Measurements from ENCODE around the gene DDI2.
"Not testable (repeated sequence)": the region's sequence is repeated elsewhere in the genome, so short reads cannot be mapped to it uniquely, and the experiment has no call there.

The DDI2 gene

GRCh38 chr1:15680561-15681348 is 63.5 kb downstream of the DDI2 start:
- peak in 1 of 2 donors; percentile 14 for DNase-seq

DNA sequence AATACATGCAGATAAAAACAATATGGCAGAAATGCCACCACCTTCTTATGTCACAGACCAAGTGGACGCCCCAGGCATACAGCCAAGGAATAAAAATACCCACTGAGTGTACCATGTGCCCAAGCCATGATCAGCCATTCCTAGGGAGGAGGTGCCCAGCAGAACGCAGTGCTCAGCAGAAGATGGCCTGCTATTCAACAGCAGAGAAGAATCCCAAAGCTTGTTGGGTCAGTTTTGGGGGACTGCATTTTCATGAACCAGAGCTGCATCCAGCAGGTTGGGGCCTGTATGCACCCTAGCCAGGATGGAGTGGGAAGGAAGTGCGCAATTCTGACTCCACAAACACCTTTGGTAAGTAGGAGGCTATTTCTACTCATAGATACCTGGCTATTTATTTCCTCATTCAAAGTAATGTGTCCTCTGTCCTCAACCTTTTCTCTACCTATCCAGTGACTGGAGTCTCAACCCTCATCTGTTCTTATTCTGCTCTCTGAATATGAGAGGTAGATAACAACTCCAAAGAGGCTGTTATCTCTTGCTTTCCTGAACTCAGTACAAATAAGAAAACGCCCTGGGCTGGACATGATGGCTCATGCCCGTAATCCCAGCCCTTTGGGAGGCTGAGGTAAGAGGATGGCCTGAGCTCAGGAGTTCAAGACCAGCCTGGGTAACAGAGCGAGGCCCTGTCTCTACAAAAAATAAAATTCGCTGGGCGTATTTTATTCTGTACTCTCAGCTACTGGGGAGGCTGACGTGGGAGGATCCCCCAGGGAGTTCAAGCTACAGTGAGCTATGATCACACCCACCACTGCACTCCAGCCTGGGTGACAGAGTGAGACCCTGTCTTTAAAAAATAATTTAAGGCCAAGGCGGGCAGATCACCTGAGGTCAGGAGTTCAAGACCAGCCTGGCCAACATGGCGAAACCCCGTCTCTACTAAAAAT is 64.4 kb downstream of the DDI2 start:
- DNase-seq = no peak

DNA sequence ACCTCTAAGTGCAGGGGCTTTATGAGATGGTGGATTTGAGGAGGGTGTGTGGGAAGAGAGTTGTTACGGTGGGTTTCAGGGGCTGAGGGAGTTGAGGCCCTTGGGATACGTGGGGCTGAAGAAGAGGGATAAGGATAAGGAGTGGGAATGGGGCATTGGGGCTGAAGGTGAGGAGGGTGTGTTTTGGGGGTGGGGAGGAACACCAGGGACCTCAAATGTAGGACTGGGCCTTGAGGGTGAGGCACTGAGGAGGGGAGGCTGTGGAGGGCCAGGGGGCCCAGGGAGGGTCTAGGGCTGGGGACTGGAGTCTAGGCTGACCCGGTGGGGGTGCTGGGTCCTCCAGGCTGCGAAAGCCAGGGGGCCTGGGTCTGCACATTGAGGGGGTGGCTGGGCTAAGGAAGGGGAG is 65.7 kb downstream of the DDI2 start:
- no peak for DNase-seq

DNA sequence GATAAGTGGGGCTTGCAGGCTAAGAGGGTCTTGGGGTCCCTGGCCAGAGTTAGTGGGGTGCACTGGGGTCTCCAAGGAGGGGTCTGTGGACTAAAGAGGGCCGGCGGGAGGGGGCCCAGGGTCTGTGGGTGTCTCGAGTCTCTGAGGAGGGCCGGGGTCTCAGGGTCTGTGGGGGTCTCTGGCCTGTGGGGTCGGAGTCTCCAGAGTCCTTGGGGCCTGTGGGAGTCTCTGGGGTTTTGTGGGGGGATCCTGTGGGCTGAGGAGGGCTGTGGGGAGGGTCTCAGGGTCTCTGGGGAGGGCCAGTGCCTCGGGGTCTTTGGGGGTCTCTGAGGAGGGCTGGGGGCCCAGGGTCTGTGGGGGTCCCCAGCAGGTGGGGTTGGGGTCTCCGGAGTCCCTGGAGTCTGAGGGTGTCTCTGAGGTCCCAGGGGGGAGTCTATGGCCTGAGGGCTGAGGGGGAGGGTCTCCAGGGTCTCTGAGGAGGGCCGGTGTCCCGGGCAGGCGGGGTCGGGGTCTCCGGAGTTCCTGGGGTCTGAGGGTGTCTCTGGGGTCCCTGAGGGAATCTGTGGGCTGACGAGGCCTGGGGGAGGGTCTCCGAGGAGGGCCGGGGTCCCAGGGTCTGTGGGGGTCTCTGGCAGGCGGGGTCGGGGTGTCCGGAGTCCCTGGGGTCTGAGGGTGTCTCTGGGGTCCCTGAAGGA is 66.2 kb downstream of the DDI2 start:
- DNase-seq = no peak

GRCh38 chr1:15684042-15684461 is 66.8 kb downstream of the DDI2 start, which contains the start of gene PLEKHM2:
Gene PLEKHM2 (plus strand): TSS chr1:15684320. CDS start chr1:15684559, 239 bp downstream.
- peak; percentile 50 to 63 for DNase-seq

DNA sequence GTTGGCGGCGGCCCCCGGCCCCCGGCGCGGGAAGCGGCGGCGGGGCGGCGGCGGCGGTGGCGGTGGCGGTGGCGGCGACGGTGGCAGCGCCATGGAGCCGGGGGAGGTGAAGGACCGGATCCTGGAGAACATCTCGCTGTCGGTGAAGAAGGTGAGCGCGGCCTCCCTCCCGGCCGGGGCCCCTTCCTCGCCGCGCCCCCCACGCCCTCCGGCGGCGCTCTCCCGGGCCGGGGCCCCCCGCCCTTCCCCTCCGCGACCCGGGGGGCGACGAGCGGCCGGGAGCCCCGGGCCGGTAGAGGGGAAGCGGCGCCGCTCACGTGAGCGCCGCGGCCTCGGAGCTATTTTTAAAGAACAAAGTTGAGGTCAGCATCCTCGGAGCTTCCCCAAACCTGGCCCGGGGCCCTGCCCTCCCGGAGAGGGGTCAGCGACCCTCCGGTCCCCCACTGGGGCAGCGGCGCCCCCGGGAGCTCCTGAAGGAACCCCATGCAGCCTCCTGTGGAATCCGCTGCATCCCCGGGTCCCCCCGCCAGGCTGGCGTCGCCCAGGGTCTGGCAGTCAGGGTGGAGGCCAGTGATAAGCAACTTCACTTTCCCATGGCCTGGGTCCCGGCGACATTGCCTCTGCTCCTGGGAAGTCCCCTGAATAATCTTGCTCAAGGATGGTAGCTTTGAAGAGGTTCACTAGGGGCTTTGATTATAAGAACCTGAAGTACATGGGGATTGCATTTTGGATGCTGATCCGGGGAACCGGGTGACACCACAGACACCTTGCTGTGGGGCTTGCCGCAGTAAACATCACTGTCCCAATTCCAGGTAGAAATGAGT is 67.4 kb downstream of the DDI2 start:
- DNase-seq = peak; percentile 49 to 50

GRCh38 chr1:15685820-15686219 is 68.6 kb downstream of the DDI2 start:
- no peak for DNase-seq

- no peak for DNase-seq
Observed at GRCh38 chr1:15687446-15687845, 70.2 kb downstream of the DDI2 start.

DNA sequence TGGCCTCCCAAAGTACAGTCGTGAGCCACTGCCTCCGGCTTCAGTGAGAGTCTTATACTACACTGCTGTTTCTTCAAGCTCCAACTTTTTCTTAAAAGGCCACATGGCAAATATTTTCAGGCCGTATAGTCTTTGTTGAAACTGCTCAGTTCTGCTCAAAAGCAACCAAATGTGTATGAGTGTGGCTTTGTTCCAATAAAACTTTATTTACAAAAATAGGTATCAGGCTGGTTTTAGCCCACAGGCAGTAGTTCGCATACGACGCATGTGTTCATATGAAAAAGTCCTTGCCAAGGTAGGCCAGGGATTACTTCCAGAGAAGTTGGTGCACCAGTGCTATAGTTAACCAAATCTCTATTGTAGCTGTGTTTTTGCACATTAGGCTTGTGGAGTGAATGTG is 73.1 kb downstream of the DDI2 start:
- no peak for DNase-seq

- DNase-seq = no peak
Observed at GRCh38 chr1:15691434-15692032, 74.3 kb downstream of the DDI2 start.

DNA sequence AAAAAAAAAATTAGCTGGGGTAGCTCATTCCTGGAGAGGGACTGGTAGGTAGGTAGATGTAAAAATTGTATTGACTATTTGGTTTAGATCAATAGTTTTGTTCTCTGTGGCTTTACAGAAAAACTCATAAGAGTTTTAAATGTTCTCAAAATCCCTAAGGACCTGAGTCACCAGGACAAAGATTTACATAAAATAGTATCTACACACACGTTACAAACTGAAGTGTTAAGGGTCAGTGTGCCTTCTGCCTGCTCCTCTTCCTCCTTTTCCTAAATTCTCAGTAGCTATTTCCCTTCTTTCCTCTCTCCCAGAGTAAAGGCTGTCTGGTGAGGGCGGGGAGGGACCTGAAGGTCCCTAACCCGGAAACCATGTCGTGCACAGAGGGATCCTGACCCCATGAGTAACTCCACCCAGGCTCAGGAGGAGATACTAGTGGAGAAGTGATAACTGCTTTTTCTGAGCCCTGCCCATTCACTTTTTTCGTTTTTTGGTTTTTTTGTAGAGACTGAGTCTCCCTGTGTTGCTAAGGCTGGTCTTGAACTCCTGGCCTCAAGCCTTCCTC is 74.9 kb downstream of the DDI2 start:
- DNase-seq = no peak

DNA sequence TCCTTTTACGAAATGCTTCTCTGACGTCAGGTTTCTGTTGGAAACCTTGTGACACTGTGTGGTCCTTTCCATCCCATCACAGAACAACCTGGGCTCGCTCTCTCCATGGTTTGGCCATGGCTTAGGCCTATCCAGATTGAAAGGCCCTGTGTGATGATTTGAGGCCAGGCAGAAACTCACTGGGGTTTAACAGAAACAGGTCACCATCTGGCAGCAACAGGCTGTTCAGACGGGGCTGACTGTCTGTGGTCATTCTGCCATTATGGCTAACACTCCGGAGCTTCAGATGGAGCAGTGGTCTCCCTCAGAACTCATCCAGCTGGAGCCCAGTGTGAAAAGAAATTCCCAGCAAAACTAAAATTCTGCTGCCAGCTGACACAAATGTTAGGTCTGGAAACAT is 76.1 kb downstream of the DDI2 start:
- DNase-seq = no peak

DNA sequence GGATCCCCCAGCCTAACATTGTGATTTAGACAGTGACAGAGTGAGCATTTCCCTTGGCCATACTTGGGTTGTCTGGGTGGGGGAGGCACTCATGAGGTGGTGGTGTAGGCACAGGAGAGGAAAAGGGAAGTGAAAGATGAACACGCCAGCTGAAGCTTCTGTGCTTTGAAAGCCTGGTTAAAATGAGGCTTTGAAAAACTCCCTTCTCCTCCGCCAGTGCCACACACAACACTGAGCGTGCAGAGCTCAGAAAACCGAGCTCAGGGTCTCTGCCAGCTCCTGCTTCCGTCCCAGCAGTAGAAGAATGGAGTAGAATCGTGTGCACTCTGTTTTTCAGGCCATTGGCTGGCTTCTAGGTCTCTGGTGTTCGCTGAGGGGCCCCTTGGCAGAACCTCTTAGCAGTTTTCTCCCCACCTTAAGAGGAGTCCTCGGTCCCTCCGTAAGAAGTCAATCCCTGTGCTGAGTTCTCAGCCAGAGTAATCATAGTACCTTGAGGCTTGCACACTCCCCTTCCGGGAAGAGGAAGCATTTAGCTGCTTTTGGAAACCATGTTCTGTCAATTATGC is 79.8 kb downstream of the DDI2 start:
- peak; percentile 20 to 25 for DNase-seq

GRCh38 chr1:15698201-15698600 is 80.9 kb downstream of the DDI2 start:
- no peak for DNase-seq

- not testable (repeated sequence) for DNase-seq
Observed at GRCh38 chr1:15699321-15699720, 82.1 kb downstream of the DDI2 start.

- no peak for DNase-seq
Observed at GRCh38 chr1:15700508-15700907, 83.2 kb downstream of the DDI2 start.

DNA sequence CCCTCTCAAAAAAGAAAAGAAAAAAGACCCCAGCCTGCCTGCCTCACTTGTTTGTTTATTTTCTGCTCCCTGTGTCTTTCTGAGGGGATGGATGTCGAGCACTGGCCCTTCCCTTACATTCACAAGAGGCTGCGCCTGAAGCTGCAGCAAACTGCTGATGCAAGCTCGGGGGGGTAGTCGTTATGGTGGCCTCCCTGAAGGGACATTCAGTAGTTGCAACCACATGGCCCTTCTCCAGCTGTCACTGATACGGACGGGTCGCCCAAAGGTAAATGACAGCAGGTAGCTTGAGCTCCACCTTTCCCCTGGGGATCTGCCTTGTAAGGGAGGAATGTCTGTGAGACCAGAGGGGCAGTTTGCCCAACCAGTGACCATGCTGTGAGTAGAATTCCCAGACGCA is 84.5 kb downstream of the DDI2 start:
- no peak for DNase-seq

- DNase-seq = no peak
Observed at GRCh38 chr1:15702722-15703550, 85.7 kb downstream of the DDI2 start.

- DNase-seq = no peak
Observed at GRCh38 chr1:15703562-15703961, 86.3 kb downstream of the DDI2 start.

- no peak for DNase-seq
Observed at GRCh38 chr1:15704526-15705183, 87.4 kb downstream of the DDI2 start.
